Pons (tissue), 1 donor: ENCODE measurements around the gene MANEAL.

Experiments used
- DNase-seq: peaks from one replicate; pipeline ENCODE4 v3.0.0-alpha.2; 2016; ENCODE audit warnings: low spot score

The MANEAL gene

GRCh38 chr1:37828410-37829074 lies 34.9 kb downstream of the MANEAL start:
- DNase-seq = no peak

GRCh38 chr1:37831109-37831508 lies 37.5 kb downstream of the MANEAL start:
- DNase-seq = no peak

GRCh38 chr1:37831809-37832208 lies 38.2 kb downstream of the MANEAL start:
- no peak for DNase-seq

GRCh38 chr1:37836788-37837187 lies 43.1 kb downstream of the MANEAL start:
- no peak for DNase-seq

- no peak for DNase-seq
Measured at GRCh38 chr1:37839676-37840075, 46.0 kb downstream of the MANEAL start.

- DNase-seq = no peak
Measured at GRCh38 chr1:37840711-37841110, 47.1 kb downstream of the MANEAL start.

- DNase-seq = no peak
Measured at GRCh38 chr1:37841652-37842051, 48.0 kb downstream of the MANEAL start.

- DNase-seq = no peak
Measured at GRCh38 chr1:37844536-37844935, 50.9 kb downstream of the MANEAL start.

- no peak for DNase-seq
Measured at GRCh38 chr1:37845049-37845646, 51.5 kb downstream of the MANEAL start.

- no peak for DNase-seq
Measured at GRCh38 chr1:37845786-37846185, 52.1 kb downstream of the MANEAL start.

GRCh38 chr1:37846647-37847339 lies 53.1 kb downstream of the MANEAL start:
- DNase-seq = no peak

- no peak for DNase-seq
Measured at GRCh38 chr1:37849480-37849879, 55.8 kb downstream of the MANEAL start.

GRCh38 chr1:37850352-37850955 lies 56.8 kb downstream of the MANEAL start:
- DNase-seq = no peak
